Muscle of leg (tissue), 11 donors: Measurements from ENCODE around the gene CCDC57. TPM values are rescaled to one million over a fixed set of nuclear protein-coding genes. Genes with fewer than 3 reads are reported as not detected.

ENCODE experiments used
- DNase-seq: peaks from one replicate; pipeline ENCODE4 v3.0.0; 2013
- H3K27ac ChIP-seq: one replicate; pipeline ENCODE4 v1.5.1; 2013; ENCODE audit warnings: mild to moderate bottlenecking, low read length, control low read depth
- H3K27me3 ChIP-seq: one replicate; pipeline ENCODE4 v1.6.1; 2013; ENCODE audit warnings: low read length; ENCODE audit not compliant: control insufficient read depth, insufficient read depth
- H3K36me3 ChIP-seq: one replicate; pipeline ENCODE4 v1.6.1; 2013; ENCODE audit warnings: low read length; ENCODE audit not compliant: control insufficient read depth, insufficient read depth
- H3K4me1 ChIP-seq: one replicate; pipeline ENCODE4 v1.6.1; 2013; ENCODE audit warnings: low read length; ENCODE audit not compliant: control insufficient read depth, insufficient read depth
- H3K4me3 ChIP-seq: one replicate; pipeline ENCODE4 v1.5.1; 2013; ENCODE audit warnings: low read length, control low read depth
- H3K9me3 ChIP-seq: replicated peaks from 2 replicates; pipeline ENCODE4 v1.6.1; 2013; ENCODE audit warnings: low read depth, low read length; ENCODE audit not compliant: control insufficient read depth
- WGBS: methylation state at CpG from one replicate; pipeline ENCODE4 v1.1.5; 2013; ENCODE audit warnings: missing lambda C conversion rate; ENCODE audit not compliant: insufficient coverage; 5-methylcytosine and 5-hydroxymethylcytosine counted together
- polyA plus RNA-seq, 8 donors: library from polyadenylated mRNA; unstranded; fragments of 120-200 nt; gene quantifications; one replicate each; pipeline versions ENCODE4 v1.2.1 to v1.2.3, GENCODE V29; 2013; ENCODE audit warnings: inconsistent platforms in 1 of 8, low replicate concordance in 1 of 8; ENCODE audit not compliant: insufficient read length in 8 of 8, insufficient read depth in 1 of 8
- total RNA-seq: library from RNA; stranded (reverse); fragments of 120-200 nt; gene quantifications from one replicate; pipeline ENCODE4 v1.2.4, GENCODE V29; 2013

The CCDC57 gene
- total and polyA plus RNA-seq, 9 donors, result 15.7 to 37.4 (median 30.4) TPM

DNA sequence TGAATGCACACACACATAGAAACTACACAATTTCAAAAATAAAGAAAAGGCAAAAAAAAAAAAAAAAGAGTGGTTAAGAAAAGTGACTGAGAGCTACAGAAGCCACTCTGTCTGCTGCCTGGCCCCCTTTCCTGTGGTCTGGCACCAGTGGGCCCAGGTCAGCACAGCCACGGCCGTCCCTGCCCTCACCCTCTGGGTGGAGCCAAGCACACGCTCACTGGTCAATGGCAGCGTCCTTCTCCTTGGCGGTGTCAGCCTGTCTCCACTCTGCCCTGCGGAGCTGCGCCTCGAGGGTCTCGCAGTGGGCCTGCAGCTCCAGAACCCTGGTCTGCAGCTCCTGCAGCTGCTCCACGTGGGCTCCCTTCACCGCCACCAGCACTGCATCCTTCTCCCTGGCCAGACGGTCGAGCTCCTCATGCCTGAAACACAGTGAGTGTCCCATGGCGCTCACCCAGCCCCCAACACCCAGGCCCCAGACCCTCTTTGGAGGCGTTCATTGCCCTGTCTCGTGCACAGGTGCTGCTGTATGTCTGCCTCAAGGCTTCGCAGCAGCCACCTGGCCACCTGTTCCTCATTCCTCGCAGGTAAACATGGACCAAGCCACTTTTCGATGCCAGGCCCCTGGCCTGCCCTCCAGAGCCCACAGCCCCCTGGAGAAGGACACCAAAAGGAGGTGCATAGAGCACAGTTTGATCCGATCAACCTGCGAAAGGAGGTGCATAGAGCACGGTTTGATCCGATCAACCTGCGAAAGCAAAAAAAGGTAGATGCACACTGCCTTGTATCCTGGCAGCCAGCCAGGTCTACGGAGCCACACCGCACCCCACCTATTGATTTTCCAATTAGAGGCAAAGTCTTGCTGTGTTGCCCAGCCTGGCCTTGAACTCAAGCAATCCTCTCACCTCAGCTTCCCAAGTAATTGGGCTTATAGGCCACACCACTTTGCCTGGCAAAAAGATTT, 24.4 kb downstream of the CCDC57 start:
- H3K27me3 ChIP-seq, result no peaks in the 10 kb centered on the region
- H3K4me1 ChIP-seq, result no peaks in the 10 kb centered on the region
- no peak overlapping the region for H3K27ac ChIP-seq
- peaks cover 41% of the 10 kb centered on the region for H3K36me3 ChIP-seq
- no peak for DNase-seq
- H3K4me3 ChIP-seq, result no peak overlapping the region
- WGBS, result 85% methylated on average over 26 of the region's 26 CpGs
- H3K9me3 ChIP-seq, result no peaks in the 10 kb centered on the region

DNA sequence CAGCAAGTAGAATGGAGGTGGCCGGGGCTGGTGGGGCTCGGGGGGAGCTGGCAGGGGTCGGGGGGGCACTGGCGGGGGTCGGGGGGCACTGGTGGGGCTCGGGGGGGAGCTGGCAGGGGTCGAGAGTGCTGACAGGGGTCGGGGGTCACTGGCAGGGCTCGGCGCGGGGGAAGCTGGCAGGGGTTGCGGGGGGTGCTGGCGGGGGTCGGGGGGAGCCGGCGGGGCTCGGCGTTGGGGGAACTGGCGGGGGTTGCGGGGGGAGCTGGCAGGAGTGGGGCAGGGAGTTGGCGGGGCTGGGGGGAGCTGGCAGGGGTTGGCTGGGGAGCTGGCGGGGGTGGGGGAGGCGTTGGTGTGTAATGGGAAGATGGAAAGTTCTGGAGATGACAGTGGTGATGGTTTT, 25.1 kb downstream of the CCDC57 start:
- H3K4me3 ChIP-seq, result no peak overlapping the region
- no peaks in the 10 kb centered on the region for H3K4me1 ChIP-seq
- H3K27ac ChIP-seq, result no peak overlapping the region
- H3K27me3 ChIP-seq, result no peaks in the 10 kb centered on the region
- H3K36me3 ChIP-seq, result peaks cover 40% of the 10 kb centered on the region
- H3K9me3 ChIP-seq, result no peaks in the 10 kb centered on the region
- 100% methylated on average over 3 of the region's 23 CpGs for WGBS
- no peak for DNase-seq

GRCh38 chr17:82186221-82186620, 26.4 kb downstream of the CCDC57 start:
- H3K4me3 ChIP-seq, result no peak overlapping the region
- H3K4me1 ChIP-seq, result no peaks in the 10 kb centered on the region
- no peaks in the 10 kb centered on the region for H3K9me3 ChIP-seq
- 93% methylated on average over 13 of the region's 15 CpGs for WGBS
- no peak overlapping the region for H3K27ac ChIP-seq
- DNase-seq, result no peak
- H3K27me3 ChIP-seq, result no peaks in the 10 kb centered on the region
- H3K36me3 ChIP-seq, result peaks cover 37% of the 10 kb centered on the region

DNA sequence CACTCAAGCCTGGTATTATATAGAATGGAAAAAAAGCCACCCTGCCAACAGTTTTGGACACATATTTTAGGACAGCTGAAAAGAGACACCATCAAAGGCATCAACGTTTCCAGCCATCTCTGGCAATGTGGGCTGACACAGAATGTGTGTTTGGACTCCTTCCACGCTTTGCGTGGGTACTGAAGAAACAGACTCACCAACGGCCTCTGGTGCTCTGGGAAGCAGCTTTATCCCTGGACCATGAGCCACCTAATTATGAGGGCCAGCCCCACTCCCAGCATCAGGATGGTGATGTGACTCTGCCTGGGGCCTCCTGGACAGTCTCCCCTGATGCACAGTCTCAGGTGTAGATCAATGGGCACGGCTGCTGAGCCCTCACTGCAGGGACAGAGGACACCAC, 27.9 kb downstream of the CCDC57 start:
- Histone ChIP-seq H3K27ac (no peak overlapping the region), H3K36me3 (peaks cover 45% of the 10 kb centered on the region), H3K4me1 (no peaks in the 10 kb centered on the region), H3K4me3 (no peak overlapping the region), H3K27me3 (no peaks in the 10 kb centered on the region), H3K9me3 (no peaks in the 10 kb centered on the region)
- no peak for DNase-seq
- 83% methylated on average over 2 of the region's 5 CpGs for WGBS

DNA sequence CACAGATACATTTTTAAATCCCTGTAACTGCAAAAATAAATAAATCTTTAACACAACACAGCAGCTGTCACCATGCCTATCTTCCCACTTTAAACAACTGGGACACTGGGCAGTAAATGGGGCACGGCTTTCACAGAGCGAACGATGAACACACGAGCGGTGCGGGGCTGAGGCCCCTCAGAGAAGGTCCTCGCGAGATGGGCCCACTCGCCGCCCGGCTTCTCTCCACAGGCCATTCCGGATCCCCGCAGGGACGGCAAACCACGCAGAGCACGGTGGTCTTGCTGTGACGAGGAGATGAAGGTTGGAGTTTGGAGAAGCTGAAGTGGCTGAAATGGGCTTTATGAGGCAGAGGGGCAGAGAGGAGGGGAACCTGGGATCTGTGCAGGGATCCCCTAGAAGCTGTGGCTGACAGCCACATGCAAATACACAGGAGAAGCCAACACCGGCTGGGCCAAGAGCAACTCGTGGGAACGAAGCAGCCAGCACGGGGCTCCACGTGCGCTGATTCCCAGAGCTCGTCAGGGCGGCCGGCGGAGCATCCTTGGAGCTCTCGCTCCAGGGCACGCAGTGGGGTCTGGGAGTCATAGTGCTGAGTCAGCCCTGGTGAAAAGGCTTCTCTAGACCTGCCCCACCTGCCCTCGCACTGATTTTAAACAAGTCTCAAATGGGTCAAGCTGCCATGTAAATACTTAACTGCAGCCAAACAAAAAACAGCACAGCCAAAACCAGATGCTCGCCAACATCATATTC, 31.7 kb downstream of the CCDC57 start:
- H3K36me3 ChIP-seq, result peaks cover 57% of the 10 kb centered on the region
- WGBS, result 80% methylated on average over 25 of the region's 31 CpGs
- H3K27ac ChIP-seq, result no peak overlapping the region
- H3K4me3 ChIP-seq, result no peak overlapping the region
- no peaks in the 10 kb centered on the region for H3K9me3 ChIP-seq
- no peaks in the 10 kb centered on the region for H3K27me3 ChIP-seq
- H3K4me1 ChIP-seq, result no peaks in the 10 kb centered on the region
- no peak for DNase-seq

DNA sequence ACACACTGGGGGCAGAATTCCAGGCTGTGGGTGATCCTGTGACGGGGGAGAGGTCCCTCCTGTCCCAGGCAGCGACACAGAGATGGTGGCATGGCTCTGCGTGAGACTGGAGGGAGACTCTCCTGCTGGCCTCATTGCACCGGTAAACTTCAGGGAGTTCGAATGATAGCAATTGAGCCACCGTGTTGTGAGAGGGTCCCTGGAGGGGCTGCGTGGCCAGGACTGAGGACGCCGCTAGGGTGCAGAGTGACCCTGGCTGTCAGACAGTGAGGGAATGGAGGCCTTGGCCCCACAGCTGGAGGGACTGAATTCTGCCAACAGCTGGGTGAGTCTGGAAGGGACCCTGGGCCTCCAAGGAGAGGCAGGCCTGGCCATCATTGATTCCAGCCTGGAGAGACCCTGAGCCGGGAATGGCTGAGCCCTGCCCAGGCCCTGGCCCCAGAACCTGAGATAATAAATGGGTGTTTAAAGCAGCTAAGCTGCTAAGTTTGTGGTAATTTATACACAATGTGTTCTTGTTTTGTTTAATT, 32.6 kb downstream of the CCDC57 start:
- H3K4me1 ChIP-seq, result no peaks in the 10 kb centered on the region
- no peak for DNase-seq
- H3K9me3 ChIP-seq, result no peaks in the 10 kb centered on the region
- no peaks in the 10 kb centered on the region for H3K27me3 ChIP-seq
- peaks cover 57% of the 10 kb centered on the region for H3K36me3 ChIP-seq
- 81% methylated on average over 10 of the region's 10 CpGs for WGBS
- no peak overlapping the region for H3K27ac ChIP-seq
- H3K4me3 ChIP-seq, result no peak overlapping the region

GRCh38 chr17:82179412-82179811, 33.2 kb downstream of the CCDC57 start:
- Histone ChIP-seq H3K4me1 (no peaks in the 10 kb centered on the region), H3K36me3 (peaks cover 56% of the 10 kb centered on the region)

DNA sequence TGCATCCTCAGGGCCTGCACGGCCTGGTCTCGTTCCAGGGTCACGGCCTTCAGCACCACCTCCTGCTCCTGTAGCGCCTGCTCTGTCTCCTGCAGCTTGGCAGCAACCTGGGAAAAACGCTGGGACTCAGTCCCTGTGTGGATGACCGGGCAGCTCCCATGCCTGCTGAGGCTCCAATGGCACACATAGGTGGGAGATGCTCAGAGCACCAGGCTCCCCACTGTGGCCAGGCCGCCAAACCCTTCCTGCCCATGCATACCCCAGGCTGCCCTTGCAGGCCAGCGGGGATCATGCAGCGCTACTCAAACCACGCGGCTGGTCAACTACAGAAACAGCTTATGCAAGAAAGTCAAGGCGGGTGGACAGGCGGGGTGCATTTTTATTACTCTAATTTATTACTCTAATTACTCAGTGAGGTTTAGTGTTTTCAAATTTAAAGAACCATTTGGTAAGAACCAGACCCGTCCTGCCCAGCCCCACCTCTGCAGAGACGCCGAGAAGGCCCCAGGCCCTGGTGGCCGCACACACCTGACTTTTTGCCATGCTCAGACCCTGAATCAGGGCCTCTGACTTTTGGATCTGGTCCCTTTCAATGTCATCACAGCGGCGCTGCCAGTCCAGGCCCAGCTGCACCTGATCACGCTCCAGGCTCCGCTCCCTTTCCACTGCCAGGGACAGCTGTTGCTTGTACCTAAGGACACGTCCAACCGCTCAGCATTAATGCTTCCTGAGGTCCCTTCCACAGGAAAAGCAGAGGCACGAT, 34.0 kb downstream of the CCDC57 start:
- 64% methylated on average over 18 of the region's 24 CpGs for WGBS
- peaks cover 53% of the 10 kb centered on the region for H3K36me3 ChIP-seq

More at GRCh38 chr17:82179412-82179811, 33.2 kb downstream of the CCDC57 start:
- 89% methylated on average over 13 of the region's 13 CpGs for WGBS
- no peak for DNase-seq
- H3K27ac ChIP-seq, result no peak overlapping the region
- no peaks in the 10 kb centered on the region for H3K9me3 ChIP-seq
- H3K27me3 ChIP-seq, result no peaks in the 10 kb centered on the region
- H3K4me3 ChIP-seq, result no peak overlapping the region

GRCh38 chr17:82177761-82178498, 34.7 kb downstream of the CCDC57 start:
- H3K27ac ChIP-seq, result no peak overlapping the region
- WGBS, result 84% methylated on average over 10 of the region's 13 CpGs
- peaks cover 52% of the 10 kb centered on the region for H3K36me3 ChIP-seq
- H3K27me3 ChIP-seq, result no peaks in the 10 kb centered on the region
- DNase-seq, result no peak
- H3K4me3 ChIP-seq, result no peak overlapping the region
- H3K9me3 ChIP-seq, result no peaks in the 10 kb centered on the region
- H3K4me1 ChIP-seq, result no peaks in the 10 kb centered on the region

More for the DNA sequence above, 34.0 kb downstream of the CCDC57 start:
- DNase-seq, result no peak
- Histone ChIP-seq H3K27me3 (no peaks in the 10 kb centered on the region), H3K4me1 (no peaks in the 10 kb centered on the region), H3K4me3 (no peak overlapping the region), H3K9me3 (no peaks in the 10 kb centered on the region), H3K27ac (no peak overlapping the region)
